Thoracic aorta (tissue), 2 donors: ENCODE data around the gene USH2A. TPM values are rescaled to one million over a fixed set of nuclear protein-coding genes. Genes with fewer than 3 reads are reported as not detected.

Experiments used
- ATAC-seq: fragments of 150-250 bp; one replicate; pipeline ENCODE4 v1.8.0; 2017; ENCODE audit warnings: low read depth; ENCODE audit not compliant: insufficient number of reproducible peaks, low FRiP score
- DNase-seq: peaks from one replicate; pipeline ENCODE4 v3.0.0-alpha.2; 2020; ENCODE audit warnings: low spot score
- H3K27ac ChIP-seq, 2 donors: fragments of 200-600 bp; sonication (generic); 1 replicate in 1 of 2; 2 replicates in 1 of 2; pipeline ENCODE4 v1.5.1; 2016; ENCODE audit warnings: mild to moderate bottlenecking in 2 of 2, moderate library complexity in 2 of 2
- H3K27me3 ChIP-seq: fragments of 200-600 bp; sonication (generic); replicated peaks from 2 replicates; pipeline ENCODE4 v1.6.0; 2016; ENCODE audit warnings: mild to moderate bottlenecking; ENCODE audit not compliant: insufficient read depth
- H3K36me3 ChIP-seq: fragments of 200-600 bp; sonication (generic); one replicate; pipeline ENCODE4 v1.5.1; 2016
- H3K4me1 ChIP-seq, 2 donors: fragments of 200-600 bp; sonication (generic); 1 replicate in 1 of 2; 2 replicates in 1 of 2; pipeline versions ENCODE4 v1.5.1 to v1.6.0; 2016; ENCODE audit warnings: low read depth in 2 of 2, mild to moderate bottlenecking in 1 of 2; ENCODE audit not compliant: control insufficient read depth in 1 of 2
- H3K4me3 ChIP-seq: fragments of 200-600 bp; sonication (generic); 2 replicates; pipeline ENCODE4 v1.5.1; 2016; ENCODE audit warnings: mild to moderate bottlenecking
- H3K9me3 ChIP-seq: fragments of 200-600 bp; sonication (generic); 2 replicates; pipeline ENCODE4 v1.5.1; 2016
- CTCF ChIP-seq: fragments of 200-600 bp; sonication (generic); IDR thresholded peaks from one replicate; pipeline ENCODE4 v1.5.1; 2019; ENCODE audit warnings: antibody characterized with exemption
- total RNA-seq, 2 donors: library from RNA; depleted of rRNA; stranded (reverse); fragments of >200 nt; gene quantifications; one replicate each; pipeline versions ENCODE4 v1.1.0 to v1.2.3, GENCODE V29; 2016

USH2A gene
- total RNA-seq, 2 donors from 2014 or later = not detected

- H3K9me3 ChIP-seq = no peaks in the 10 kb centered on the region
- ATAC-seq (no peak), DNase-seq (no peak)
- H3K27ac ChIP-seq = no peak overlapping the region
- TF ChIP-seq CTCF = no peak
- H3K4me1 ChIP-seq = peaks cover 4 to 9% of the 10 kb centered on the region in 2 donors
- no peaks in the 10 kb centered on the region for H3K27me3 ChIP-seq
- no peaks in the 10 kb centered on the region for H3K36me3 ChIP-seq
- no peak overlapping the region for H3K4me3 ChIP-seq
Observed at GRCh38 chr1:216184126-216184680, 239.0 kb downstream of the USH2A start.

GRCh38 chr1:216183454-216183853 is 239.8 kb downstream of the USH2A start:
- Histone ChIP-seq H3K4me1 (peaks cover 4 to 11% of the 10 kb centered on the region in 2 donors), H3K9me3 (no peaks in the 10 kb centered on the region), H3K27ac (no peak overlapping the region), H3K4me3 (no peak overlapping the region), H3K27me3 (no peaks in the 10 kb centered on the region), H3K36me3 (no peaks in the 10 kb centered on the region)
- no peak for TF ChIP-seq CTCF
- ATAC-seq = no peak
- no peak for DNase-seq

- ATAC-seq = no peak
- TF ChIP-seq CTCF = no peak
- H3K27ac ChIP-seq = no peak overlapping the region
- no peak for DNase-seq
- H3K9me3 ChIP-seq = no peaks in the 10 kb centered on the region
- no peaks in the 10 kb centered on the region for H3K27me3 ChIP-seq
- H3K4me3 ChIP-seq = no peak overlapping the region
- no peaks in the 10 kb centered on the region for H3K36me3 ChIP-seq
- H3K4me1 ChIP-seq = peaks cover 4 to 15% of the 10 kb centered on the region in 2 donors
Observed at GRCh38 chr1:216183007-216183406, 240.2 kb downstream of the USH2A start.

- ATAC-seq = no peak
- H3K27ac ChIP-seq = no peak overlapping the region
- no peak for TF ChIP-seq CTCF
- H3K4me1 ChIP-seq = peaks cover 4 to 23% of the 10 kb centered on the region in 2 donors
- H3K27me3 ChIP-seq = no peaks in the 10 kb centered on the region
- H3K4me3 ChIP-seq = no peak overlapping the region
- no peaks in the 10 kb centered on the region for H3K9me3 ChIP-seq
- no peak for DNase-seq
- H3K36me3 ChIP-seq = no peaks in the 10 kb centered on the region
Observed at GRCh38 chr1:216181590-216181989, 241.7 kb downstream of the USH2A start.

- Histone ChIP-seq H3K27ac (no peak overlapping the region), H3K4me3 (no peak overlapping the region), H3K4me1 (peaks cover 4 to 22% of the 10 kb centered on the region in 2 donors), H3K9me3 (no peaks in the 10 kb centered on the region), H3K36me3 (no peaks in the 10 kb centered on the region), H3K27me3 (no peaks in the 10 kb centered on the region)
- no peak for TF ChIP-seq CTCF
- ATAC-seq (no peak), DNase-seq (no peak)
Observed at GRCh38 chr1:216178281-216178680, 245.0 kb downstream of the USH2A start.
